T-helper 22 cell (primary cell): ENCODE measurements around the gene TBC1D2B.
A peak's percentile ranks its signal among the peaks of the same experiment; 100 is the strongest.
"Not testable (repeated sequence)": the region's sequence is repeated elsewhere in the genome, so short reads cannot be mapped to it uniquely, and the experiment has no call there.

Experiments used
- DNase-seq: peaks from one replicate; pipeline ENCODE4 v3.0.0-alpha.2; 2020; ENCODE audit warnings: low read depth

TBC1D2B gene

DNA sequence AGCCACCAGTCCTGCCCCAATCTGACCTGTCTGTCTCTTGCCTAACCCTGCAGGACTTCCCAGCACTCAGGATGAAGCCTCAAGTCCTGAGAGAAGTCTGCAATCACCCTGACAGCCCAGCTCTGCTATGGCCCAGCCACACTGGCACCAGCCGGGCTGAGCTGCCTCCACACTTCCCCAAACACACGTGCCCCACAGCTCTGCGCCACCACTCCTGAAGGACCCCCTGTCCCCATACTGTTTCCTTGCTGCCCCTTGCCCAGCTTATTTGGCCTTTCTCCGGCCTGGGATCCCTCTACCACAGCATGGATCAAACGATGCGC lies 76.6 kb downstream of the TBC1D2B start:
- DNase-seq = no peak

DNA sequence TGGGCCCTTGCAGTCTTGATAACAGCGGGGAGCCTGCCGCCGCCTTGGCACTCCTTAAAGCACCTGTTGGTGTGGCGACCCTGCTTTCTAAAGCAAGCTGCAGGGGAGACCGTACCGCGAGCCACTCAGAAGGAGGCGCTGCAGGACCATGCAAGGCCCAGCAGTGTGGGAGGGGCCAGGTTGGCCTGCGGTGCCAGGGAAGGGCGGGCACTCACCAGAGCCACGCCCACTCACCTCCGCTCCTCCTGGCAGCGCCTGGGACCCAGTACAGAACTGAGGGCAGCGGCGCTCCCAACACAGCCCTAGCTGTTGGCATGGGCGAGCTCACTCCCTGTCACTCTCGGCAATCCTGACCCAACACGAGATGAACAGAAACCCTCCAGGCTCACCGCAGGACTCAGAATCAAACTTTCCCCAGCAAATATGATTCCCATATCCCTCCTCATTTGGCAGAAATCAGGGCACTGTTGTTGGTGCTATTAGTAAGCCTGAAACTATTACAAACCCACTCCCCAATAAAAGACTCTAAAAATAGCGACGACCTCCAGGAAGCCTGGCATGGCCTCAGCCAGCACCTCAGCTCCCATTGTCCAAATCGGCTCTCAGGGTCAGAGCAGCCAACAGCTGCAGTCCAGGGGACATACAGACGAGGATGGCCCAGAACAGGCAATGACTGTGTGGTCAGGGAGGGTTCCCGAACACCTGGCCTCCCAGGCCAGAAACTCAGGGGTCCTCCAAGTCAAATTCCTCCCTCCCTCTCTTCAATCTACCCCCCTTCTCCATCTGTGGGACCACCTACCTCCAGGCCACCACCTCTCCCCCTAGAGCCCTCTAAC lies 77.2 kb downstream of the TBC1D2B start:
- peak; percentile 66 for DNase-seq

DNA sequence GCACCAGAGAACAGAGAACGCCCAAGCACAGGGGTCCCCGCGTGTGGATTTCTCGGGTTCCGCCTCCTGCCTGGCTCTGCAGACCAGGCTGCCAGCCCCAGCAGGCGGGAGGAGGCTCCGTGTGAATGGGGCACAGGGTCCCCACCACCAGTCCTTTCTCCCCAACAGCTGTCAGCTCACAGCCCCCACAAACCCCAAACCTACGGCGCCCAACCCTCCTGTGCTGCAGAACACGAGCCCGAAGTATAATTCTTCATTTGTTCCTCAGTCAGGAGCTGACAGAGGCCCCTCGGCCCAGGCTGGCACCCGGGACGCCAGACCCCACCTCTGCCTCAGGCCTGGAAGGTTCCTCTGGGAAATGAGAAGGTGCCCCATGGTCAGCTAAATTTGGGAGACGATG lies 78.0 kb downstream of the TBC1D2B start:
- no peak for DNase-seq

DNA sequence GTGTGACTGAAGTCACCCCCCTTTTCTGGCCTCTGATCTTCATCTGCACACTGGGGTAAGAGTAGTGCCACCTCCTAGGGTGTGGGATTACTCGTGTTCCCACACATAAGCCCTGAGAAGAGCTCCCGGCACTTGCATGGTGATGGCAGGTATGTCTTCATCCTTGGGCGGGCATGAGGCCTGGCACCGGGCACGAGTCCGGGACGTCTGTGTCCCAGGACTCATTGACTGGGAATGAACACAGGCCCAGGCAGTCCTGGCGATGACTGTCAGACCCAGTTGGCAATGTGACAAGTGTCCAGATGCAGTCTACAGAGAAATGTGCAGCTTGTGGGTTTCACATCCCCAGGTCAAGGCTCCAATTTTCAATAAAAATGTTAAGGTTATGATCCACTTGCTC lies 78.9 kb downstream of the TBC1D2B start:
- DNase-seq = no peak

DNA sequence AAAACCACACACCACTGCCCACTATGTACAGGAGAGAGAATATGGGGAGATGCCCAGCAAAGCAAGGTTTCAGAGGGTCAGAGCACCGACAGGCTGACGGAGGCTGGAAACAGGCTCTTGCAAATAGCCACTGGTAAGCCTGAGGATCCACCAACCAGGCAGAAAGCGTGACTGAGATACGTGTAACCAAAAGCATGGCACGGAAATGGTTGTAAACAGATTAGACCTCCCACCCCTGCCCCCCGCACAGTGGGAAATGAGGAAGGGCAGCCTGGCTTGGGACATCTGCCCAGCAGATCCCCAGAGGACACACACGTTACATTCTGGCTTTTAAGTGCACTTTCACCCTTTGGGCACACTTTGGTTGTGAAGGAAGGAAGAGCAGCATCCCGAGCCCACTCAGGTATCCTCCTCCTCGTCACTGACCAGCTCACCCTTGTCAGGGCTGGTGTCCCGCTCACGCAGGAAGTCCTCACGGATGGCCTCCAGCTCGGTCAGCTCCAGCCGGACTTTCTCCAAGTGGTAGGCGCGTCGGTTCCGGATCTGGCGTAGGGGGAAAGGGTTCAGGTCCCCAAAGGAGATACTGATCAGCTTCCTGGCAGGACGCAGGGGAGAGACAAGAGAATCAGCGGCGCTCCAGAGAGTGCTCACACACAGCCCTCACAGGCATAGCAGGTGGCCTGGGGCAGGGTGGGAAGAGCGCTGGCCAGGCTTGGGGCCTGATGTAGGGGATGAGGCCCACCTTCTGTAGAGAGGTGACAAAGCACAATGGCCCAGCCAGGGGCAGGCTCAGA lies 79.6 kb downstream of the TBC1D2B start:
- not testable (repeated sequence) for DNase-seq

DNA sequence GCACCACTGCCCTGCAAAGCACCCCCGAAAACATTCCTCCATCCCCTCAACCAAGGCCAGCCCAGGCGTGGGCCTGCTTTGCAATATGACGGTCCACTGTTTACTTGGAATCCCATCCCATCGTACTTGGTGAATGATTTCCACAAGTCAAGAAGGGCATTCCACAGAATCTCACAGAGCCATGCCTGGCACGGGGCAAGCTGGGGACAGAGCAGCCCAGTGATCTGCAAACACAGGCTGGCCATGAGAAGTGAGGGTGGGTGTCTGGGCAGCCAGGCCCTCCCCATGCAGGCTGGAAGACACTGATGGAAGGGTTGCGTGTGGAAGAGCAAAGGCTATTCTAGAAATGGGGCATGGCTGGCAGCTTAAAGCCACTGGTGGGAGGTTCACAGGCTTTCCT lies 80.3 kb downstream of the TBC1D2B start:
- DNase-seq = not testable (repeated sequence)

DNA sequence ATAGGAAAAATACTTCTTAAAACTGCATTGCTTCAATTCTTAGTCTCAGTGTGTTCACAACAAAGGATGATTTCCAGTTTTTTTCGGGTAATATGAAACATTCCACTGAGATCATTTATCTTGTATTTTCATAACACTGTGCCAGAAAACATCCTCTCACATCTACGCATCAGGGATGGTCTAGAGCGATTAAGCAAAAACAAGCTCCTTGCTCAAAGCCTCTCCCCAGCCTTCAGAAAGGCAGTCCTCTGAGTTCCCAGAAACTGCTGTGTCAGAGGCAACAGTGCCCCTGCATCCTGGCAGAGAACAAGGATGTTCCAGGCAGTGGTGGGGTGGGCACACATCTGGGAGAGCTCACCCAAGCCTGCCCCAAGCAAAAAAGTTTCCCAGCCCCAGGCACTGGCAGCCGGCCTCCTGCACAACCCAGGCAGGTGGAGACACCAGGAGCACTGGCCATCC lies 80.8 kb downstream of the TBC1D2B start:
- DNase-seq = not testable (repeated sequence)

DNA sequence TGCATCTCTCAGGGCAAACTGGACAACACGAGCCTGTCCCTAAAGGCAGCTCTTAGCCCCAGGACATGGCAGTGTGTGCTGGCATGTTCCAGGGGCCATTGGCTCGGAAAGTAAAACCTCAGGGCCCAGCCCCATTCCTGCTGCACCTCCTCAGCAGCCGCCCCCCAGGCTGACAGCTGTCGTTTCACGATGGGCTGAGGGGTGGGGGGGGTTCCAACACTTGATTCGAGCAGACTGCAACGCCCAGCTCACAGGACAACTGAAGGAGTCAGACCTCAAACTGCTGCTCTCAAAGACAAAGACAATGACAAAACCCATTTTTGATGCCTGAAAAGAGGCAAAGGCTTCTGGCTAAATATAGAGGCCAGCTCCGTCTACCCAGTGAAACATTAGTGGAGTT lies 81.3 kb downstream of the TBC1D2B start:
- DNase-seq = not testable (repeated sequence)

DNA sequence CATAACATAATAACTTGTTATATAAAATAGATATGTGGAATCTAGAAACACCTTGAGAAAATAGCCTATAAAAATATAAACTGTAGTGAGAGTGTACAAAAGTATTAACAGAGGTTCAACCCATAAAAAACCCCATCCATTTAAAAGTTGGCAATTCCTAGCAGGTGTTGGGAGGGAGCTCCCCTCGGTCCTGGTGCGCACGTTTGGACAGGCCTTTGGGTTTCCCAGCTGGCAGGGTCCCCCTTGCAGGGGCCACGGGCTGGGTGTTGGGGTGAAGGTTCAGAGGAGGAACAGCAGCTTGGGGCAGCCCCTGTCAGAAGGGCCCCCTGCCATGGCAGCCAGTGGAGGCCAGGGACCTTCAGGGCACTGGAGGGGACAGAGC lies 82.0 kb downstream of the TBC1D2B start:
- not testable (repeated sequence) for DNase-seq

DNA sequence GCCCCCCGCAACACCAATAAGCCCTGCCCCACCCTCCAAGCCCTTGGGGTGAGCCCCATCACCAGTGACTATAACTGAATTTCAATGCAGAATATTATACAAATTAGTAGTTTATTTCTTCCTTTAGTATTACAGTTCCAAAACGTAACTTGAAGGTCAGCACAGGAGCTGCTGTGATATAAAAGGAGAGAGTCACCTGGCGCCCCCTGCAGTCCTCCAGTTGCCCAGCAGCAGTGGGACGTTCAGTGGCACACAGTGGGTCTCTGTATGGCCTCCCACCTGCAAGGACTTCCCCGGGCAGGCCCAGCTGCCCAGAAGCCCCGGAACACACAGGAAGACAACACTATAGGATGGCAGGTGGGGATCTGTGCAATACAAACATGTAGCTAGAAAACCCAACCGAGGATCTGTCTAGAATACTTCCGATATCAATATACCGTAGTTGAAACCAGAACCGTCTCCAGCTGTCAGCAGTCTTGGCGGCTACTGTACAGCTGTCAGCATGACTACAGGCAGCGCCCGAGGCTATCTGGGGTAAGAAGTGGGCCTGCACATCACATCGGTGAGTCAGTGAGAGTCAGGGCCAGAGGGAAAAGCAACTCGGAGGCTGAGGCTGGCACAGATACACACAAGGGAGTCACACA lies 82.5 kb downstream of the TBC1D2B start:
- DNase-seq = not testable (repeated sequence)

DNA sequence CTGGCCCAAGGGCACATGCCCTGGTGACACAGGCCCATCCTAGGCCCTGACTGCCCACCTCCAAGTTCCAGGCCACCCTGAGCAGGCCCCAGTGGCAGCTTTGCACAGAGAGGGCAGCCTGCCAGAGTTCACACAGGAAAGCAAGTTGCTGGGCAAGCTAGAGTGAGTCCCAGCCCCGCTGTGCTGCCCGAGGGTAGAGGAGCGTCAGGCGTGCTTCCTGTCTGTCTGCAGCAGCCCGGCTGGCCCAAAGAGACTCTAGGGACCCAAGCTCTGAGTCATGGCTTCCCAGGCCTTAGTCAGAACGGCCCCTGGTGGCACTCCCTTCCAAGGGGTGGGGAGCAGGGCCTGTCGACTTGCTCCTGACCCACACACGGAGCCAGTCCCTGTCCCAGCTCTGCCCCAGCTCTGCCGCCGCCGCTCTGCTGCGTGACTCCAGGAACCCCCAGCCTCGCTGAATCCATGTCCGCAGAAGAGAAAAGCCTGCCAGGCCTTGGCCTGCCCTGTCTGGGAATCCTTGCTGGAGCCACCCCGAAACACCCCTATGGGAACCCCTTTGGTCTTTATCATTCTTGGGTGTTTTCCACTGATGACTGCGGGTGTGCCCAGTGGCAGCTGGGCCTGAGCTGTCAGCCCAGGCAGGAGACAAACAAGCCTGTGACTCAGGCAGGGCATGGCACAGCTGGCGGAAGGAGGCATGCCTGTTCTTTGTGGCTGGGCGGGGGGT lies 83.4 kb downstream of the TBC1D2B start:
- DNase-seq = not testable (repeated sequence)

DNA sequence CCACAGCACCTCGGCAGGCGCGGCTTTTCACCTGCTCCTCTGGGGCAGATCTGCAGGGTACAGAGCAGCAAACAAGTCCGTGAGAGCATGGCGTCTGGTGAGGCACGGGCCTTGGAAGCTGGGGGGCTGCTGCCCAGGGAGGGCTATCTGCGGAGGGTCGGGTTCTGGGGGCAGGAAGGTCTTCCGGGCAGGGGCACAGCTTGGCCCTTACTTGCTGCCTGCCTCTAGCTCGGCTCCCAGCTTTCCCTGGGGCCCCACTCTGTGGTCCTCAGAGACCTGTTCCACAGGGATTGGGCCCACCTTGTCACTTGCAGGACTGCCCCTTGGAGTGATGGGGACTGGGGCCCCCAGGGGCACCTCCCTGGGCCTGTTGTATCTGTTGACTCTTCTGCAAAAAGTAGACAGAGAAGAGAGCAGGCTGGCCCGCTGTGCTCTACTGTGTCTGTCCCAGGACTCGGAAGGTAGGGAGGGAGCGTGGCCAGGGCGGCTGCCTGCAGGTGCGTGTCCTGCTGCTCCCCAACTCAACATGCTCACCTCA lies 84.1 kb downstream of the TBC1D2B start:
- DNase-seq = no peak

DNA sequence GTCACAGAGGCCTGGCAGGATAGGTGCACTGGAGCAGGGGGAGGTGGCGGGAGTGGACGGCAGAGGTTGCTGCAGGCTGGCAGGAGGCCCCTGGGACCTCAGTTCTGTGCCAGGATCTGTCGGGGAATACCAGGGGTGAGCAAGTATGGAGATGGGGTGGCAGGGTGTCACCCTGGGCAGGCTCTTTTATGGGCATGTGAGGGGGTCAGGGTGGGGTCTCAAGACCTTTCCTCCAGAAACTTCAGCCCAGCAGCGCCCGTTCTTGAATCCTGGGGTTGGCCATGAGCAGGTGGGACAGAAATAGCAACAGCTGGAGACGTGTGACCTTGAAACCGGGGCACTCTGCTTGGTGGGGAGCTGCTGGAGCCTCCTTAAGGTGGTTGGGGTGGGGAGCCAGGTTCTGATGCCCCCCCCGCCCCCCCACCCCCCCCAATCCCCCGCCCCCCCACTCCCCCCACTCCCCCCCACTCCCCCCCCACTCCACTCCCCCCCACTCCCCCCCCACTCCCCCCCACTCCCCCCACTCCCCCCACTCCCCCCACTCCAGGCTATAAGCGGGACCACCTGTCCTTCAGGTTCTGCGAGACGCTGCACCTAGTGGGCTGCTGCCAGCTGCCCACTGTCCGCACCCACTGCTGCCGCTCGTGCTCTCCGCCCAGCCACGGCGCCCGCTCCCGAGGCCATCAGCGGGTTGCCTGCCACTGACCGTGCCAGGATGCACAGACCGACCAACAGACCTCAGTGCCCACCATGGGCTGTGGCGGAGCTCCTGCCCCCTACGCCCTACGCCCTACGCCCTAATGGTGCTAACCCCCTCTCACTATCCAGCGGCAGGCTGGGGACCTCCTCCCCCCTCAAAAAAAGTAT lies 84.9 kb downstream of the TBC1D2B start:
- no peak for DNase-seq

DNA sequence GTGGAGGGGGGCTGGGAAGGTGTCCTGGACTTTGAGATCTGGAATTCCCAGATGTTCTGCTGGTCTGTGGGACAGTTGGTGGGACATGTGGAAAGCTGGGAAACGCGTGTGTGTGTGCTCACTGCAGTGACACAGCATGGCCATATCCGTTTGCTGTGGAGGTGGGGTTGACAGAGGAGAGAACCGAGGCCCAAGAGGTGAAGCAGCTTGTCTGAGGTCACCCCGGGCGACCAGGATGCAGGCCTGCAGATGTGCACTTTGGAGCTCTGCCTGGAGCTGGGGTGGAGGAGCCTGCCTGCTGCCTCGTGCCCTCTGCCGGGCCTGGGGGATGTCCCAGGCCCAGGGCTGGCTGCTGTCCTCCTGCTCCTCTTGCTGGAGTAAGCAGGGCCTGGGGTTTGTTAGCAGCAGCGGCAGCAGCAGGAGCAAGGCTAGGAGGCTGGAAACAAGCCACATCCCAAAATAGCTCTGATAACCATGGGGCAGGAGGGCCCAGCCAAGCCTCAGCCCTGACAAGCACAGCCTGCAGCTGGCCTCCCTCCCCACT lies 85.8 kb downstream of the TBC1D2B start:
- not testable (repeated sequence) for DNase-seq

DNA sequence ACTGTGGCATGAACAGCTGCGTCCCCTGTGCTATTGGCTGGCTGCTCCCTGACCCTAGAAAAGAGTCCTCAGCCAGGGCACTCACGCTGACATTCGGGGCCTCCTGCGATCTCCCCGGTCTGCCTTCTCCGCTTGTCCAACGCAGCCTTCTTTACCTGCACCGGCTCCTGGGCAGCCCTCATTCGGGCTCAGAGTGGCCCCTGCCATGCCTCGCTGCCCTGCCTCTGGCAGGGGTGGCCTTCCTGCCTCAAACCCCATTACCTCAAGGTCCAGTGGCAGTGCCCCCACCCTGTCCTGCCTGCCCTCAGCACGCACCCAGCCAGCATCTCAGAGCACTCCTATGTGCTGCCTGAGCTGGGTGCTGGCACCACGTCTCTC lies 86.5 kb downstream of the TBC1D2B start:
- DNase-seq = no peak

DNA sequence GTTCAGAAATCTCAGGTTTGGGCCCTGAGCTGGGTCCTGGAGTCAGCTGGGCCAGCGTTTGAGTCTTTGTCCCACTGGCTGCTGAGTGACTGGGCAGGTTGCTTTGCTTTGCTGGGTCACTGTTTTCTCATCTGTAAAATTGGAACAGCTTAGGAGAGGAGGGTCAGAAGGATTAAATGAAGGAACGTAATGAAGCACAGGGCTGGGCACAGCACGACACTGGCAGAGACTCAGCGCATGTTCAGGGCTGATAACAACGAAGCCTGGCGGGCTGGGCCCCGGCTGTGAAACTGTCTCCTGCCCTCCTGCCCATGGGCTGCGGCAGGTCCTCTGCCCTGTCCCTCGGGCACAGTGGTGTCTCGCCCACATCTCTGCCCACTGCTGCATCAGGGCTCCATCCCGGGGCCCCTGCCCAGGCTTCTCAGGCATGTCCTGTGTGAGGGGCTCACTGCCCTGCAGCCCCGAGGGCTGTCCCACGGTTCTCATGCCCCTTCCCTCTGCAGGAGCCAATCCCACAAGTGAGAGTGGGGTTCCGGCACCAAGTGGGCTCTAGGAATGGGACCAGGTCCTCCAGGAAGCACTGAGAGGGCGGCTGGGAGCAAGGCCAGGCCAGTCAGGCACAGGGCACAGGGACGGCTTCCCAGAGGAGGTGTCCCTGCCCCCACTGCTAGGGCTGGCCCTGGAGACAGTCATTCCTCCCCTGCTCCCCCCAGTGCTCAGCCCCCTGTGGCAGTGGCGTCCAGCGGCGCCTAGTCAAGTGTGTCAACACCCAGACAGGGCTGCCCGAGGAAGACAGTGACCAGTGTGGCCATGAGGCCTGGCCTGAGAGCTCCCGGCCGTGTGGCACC lies 88.0 kb downstream of the TBC1D2B start:
- no peak for DNase-seq

DNA sequence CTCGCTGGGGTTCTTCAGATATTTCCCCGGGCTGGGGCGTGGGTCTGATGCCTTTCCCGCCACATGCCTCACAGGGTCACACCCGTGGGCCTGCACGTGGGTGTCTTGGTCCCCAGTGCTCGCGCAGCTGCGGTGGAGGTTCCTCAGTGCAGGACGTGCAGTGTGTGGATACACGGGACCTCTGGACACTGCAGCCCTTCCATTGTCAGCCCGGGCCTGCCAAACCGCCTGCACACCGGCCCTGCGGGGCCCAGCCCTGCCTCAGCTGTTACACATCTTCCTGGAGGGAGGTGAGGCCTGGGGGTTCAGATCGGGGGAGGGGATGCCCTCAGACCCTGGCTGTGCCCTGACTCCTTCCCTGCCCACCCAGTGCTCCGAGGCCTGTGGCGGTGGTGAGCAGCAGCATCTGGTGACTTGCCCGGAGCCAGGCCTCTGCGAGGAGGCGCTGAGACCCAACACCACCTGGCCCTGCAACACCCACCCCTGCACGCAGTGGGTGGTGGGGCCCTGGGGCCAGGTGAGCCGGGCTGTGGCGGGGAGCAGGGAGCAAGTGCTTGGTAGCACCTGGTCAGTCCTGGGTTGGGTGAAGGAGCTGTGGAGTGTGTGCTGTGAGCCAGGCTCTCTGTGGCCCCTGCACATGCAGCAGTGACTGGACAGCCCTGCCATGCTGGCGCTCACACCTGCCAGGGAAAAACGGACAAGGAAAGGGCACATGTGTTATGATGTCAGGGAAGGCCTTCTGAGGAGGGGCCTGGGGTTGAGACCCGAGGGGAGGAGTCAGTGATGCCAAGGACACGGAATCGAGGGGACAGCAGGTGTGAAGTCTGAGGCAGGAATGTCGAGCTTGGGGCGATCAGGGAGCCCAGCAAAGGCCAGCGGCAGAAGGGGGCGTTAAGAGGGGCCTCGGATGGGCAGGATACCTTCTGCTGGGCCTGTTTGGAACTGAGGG lies 88.9 kb downstream of the TBC1D2B start:
- DNase-seq = no peak

DNA sequence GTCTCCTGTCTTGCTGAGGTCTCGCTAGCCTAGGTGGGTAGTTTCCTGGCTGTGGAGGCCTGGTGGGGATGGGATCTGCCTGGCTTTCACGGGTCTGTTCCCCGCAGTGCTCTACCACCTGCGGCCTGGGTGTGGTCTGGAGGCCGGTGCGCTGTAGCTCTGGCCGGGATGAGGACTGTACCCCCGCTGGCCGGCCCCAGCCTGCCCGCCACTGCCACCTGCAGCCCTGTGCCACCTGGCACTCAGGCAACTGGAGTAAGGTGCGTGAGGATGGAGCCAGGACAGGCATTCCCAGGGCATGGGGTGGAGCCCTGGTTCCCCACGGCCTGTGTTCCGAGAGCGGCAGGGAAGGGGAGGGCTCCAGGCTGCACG lies 89.8 kb downstream of the TBC1D2B start:
- DNase-seq = not testable (repeated sequence)
